Pancreas (tissue), 10 donors: Measurements from ENCODE around the gene FLNC. TPM values are rescaled to one million over a fixed set of nuclear protein-coding genes. Genes with fewer than 3 reads are reported as not detected.

Experiments used
- ATAC-seq, 4 donors: fragments of 200-7000 bp; cut with Tn5 transposase; one replicate each; pipeline versions ENCODE4 v1.8.0 to v1.9.1; 2020; ENCODE audit warnings: mild to moderate bottlenecking in 4 of 4, moderate library complexity in 4 of 4
- DNase-seq, 6 donors: peaks; one replicate each; pipeline ENCODE4 v3.0.0-alpha.2; 2020
- FAIRE-seq: peaks from 2 replicates; lab custom pipeline; 2012; peaks lifted over from hg19 to GRCh38; lab: Jason Lieb, UNC
- H3K27ac ChIP-seq, 4 donors: fragments of 200-600 bp; sonication (generic); 1 replicate in 3 of 4; 2 replicates in 1 of 4; pipeline versions ENCODE4 v1.5.0 to v1.8.0; 2020
- H3K27me3 ChIP-seq, 4 donors: fragments of 200-600 bp; one replicate each; pipeline ENCODE4 v1.8.0; 2021
- H3K36me3 ChIP-seq, 3 donors: fragments of 200-600 bp; sonication (generic) in 1 of 3; one replicate each; pipeline versions ENCODE4 v1.5.0 to v1.8.0; 2020 to 2021
- H3K4me1 ChIP-seq, 3 donors: fragments of 200-600 bp; one replicate each; pipeline ENCODE4 v1.8.0; 2021
- H3K4me3 ChIP-seq, 4 donors: fragments of 200-600 bp; sonication (generic) in 2 of 4; one replicate each; pipeline versions ENCODE4 v1.5.0 to v1.8.0; 2020 to 2021
- H3K9me3 ChIP-seq, 4 donors: fragments of 200-600 bp; one replicate each; pipeline ENCODE4 v1.8.0; 2021
- WGBS, 2 donors: extraction: QIAGEN DNeasy Blood & Tissue Kit; methylation state at CpG; one replicate each; pipeline ENCODE4 v1.1.7; 2013; 5-methylcytosine and 5-hydroxymethylcytosine counted together
- intact Hi-C, 3 donors: fragments of 100-400 bp; cut with DNase I; formaldehyde crosslinking; loops; one replicate each; pipeline versions ENCODE4 v1.11.1 to v1.14.2; 2022
- polyA plus RNA-seq, 2 donors: library from polyadenylated mRNA; stranded (reverse); fragments of 200-250 nt; gene quantifications; one replicate each; pipeline ENCODE4 v1.2.3, GENCODE V29; 2013
- total RNA-seq, 6 donors: library from RNA; stranded (reverse); fragmentation: NEBNext Ultra II Directional in 4 of 6; extraction: Animal tissue kit (Norgen Biotek cat#: 25700) in 4 of 6; gene quantifications; one replicate each; pipeline versions ENCODE4 v1.2.1 to v1.2.4, GENCODE V29; 2021 to 2023
- TF ChIP-seq, protein P1 (sequence below), 4 donors: fragments of 200-600 bp; sonication (generic) in 3 of 4; IDR thresholded peaks; one replicate each; pipeline versions ENCODE4 v1.5.0 to v1.8.0; 2021; ENCODE audit warnings: antibody characterized with exemption in 4 of 4
- donor health status: healthy with polysubstance abuse.
- donor health status: DM: no; HTN: no; CAD: no; lungs with moderate emphysema.
- donor health status: DM: no; HTN: no; CAD: no.
- donor health status: control.
- donor health status: control.
- donor health status: Bipolar disorder and iron deficiency.
- donor health status: DM: yes; HTN: yes; CAD: no.
- donor health status: DM: no; HTN: no; CAD: no.
- donor health status: DM: no; HTN: no; CAD: no.
- donor health status: DM: yes; HTN: yes; CAD: no.

Gene FLNC
- total and polyA plus RNA-seq, 8 donors, result 0.28 to 2.3 (median 1.0) TPM

DNA sequence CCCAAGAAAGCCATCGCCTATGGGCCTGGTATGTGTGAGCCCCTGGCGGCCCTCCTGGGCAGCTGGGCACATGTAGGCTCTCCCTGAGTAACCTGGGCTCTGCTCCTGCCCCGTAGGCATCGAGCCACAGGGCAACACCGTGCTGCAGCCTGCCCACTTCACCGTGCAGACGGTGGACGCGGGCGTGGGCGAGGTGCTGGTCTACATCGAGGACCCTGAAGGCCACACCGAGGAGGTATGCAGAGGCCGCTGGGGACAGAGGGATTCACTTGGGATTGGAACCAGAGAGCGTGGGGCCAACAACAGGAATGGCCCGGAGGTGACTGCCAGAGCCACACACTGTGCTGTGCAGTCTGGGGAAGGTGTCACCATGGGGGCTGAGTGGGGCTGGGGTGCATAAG, 7.3 kb downstream of the FLNC start:
- H3K27ac ChIP-seq, result no peak overlapping the region
- TF ChIP-seq, protein P1, sequence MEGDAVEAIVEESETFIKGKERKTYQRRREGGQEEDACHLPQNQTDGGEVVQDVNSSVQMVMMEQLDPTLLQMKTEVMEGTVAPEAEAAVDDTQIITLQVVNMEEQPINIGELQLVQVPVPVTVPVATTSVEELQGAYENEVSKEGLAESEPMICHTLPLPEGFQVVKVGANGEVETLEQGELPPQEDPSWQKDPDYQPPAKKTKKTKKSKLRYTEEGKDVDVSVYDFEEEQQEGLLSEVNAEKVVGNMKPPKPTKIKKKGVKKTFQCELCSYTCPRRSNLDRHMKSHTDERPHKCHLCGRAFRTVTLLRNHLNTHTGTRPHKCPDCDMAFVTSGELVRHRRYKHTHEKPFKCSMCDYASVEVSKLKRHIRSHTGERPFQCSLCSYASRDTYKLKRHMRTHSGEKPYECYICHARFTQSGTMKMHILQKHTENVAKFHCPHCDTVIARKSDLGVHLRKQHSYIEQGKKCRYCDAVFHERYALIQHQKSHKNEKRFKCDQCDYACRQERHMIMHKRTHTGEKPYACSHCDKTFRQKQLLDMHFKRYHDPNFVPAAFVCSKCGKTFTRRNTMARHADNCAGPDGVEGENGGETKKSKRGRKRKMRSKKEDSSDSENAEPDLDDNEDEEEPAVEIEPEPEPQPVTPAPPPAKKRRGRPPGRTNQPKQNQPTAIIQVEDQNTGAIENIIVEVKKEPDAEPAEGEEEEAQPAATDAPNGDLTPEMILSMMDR (IDR thresholded peaks at IDR 0.05), result no peak
- FAIRE-seq (no peak), ATAC-seq (no peak), DNase-seq (peak in 2 of 6 donors; percentile 54 to 57)
- H3K27me3 ChIP-seq, result no peaks in the 10 kb centered on the region
- H3K36me3 ChIP-seq, result no peaks in the 10 kb centered on the region
- no peaks in the 10 kb centered on the region for H3K9me3 ChIP-seq
- no peak overlapping the region for H3K4me3 ChIP-seq
- 91 to 94% methylated on average over 16 of the region's 16 CpGs for WGBS, 2 donors
- intact Hi-C loops, result no loop called here
- H3K4me1 ChIP-seq, result no peaks in the 10 kb centered on the region

DNA sequence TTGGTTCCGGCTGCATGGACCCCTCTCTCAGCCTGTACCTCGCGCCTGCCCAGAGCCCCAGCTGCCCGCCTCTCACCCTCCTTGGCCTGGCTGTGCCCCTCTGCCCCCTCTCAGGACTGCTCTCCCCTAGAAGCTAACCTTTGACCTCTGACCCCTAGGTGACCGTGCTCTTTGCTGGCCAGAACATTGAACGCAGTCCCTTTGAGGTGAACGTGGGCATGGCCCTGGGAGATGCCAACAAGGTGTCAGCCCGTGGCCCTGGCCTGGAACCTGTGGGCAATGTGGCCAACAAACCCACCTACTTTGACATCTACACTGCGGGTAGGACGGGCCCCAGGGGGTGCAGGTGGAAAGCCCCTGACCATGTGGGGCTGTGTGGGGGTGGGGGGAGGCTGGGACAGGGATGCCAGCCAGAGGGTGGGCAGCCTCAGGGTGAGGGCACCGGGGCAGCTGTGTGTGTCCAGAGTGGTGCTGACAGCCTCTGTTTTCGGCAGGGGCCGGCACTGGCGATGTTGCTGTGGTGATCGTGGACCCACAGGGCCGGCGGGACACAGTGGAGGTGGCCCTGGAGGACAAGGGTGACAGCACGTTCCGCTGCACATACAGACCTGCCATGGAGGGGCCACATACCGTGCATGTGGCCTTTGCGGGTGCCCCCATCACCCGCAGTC, 8.0 kb downstream of the FLNC start:
- intact Hi-C loops, result no loop called here
- ATAC-seq (no peak), DNase-seq (peak in 2 of 6 donors; percentile 52 to 62), FAIRE-seq (no peak)
- Histone ChIP-seq H3K9me3 (no peaks in the 10 kb centered on the region), H3K4me1 (no peaks in the 10 kb centered on the region), H3K27me3 (no peaks in the 10 kb centered on the region), H3K4me3 (no peak overlapping the region), H3K27ac (no peak overlapping the region), H3K36me3 (no peaks in the 10 kb centered on the region)
- WGBS, 2 donors, result 89 to 92% methylated on average over 22 of the region's 22 CpGs
- TF ChIP-seq, protein P1 (IDR thresholded peaks at IDR 0.05), result no peak

DNA sequence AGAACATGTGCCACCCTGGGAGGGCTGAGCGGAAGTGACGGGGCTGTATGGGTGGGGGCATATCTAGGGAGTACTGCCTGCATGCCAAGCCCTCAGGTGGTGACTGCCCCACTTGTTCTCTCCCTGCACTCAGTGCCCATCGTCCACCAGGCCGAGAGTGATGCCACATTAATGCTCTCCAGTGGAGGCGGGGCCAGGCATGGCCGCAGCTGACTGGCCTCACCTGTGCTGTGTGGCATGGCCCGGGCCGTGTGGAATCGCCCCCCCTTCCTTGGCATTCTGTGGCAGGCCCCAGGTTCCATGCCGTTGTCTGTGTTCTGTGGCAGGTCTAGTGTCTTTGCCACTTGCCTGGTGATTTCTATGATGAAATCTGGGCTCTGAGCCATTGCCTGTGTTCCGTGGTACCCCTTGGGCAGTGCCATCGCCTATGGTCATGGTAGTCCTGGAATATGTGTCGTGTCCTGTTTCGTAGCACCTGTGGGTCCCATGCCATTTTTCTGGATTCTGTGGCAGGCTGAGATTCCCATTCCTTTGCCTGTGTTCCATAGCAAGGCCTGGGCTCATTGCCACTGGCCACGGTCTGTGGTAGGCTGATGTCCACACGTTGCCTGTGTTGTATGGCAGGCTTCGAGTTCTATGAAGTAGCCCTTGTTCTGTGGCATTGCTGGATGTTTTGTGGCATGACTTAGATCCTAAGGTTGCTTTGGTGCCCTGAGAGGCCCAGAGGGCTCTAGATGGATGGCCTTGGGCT, 8.9 kb downstream of the FLNC start:
- FAIRE-seq, result no peak
- H3K27ac ChIP-seq, result no peak overlapping the region
- no peaks in the 10 kb centered on the region for H3K27me3 ChIP-seq
- no peaks in the 10 kb centered on the region for H3K4me1 ChIP-seq
- no peak for ATAC-seq
- DNase-seq, result peak in 2 of 6 donors; percentile 47 to 63
- no peaks in the 10 kb centered on the region for H3K36me3 ChIP-seq
- H3K4me3 ChIP-seq, result no peak overlapping the region
- 83 to 90% methylated on average over 17 of the region's 17 CpGs for WGBS, 2 donors
- TF ChIP-seq, protein P1 (IDR thresholded peaks at IDR 0.05), result no peak
- no peaks in the 10 kb centered on the region for H3K9me3 ChIP-seq
- intact Hi-C loops, result no loop called here

DNA sequence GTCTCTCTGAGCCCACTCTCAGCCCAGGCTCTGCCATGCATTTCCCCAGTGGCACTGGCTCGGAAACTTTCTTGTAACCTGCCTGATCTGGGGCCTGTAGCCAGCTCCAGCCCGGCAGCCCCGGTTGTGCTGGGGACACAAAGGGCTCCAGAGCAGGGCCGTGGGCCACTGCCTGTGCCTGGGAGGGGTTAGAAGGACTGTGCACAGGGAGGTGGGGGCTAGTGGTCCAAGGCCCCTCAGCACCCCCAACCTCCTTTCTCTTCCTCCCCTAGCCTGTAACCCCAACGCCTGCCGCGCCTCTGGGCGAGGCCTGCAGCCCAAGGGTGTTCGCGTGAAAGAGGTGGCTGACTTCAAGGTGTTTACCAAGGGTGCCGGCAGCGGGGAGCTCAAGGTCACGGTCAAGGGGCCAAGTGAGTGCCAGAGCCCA, 9.6 kb downstream of the FLNC start:
- TF ChIP-seq, protein P1 (IDR thresholded peaks at IDR 0.05), result no peak
- ATAC-seq, result no peak
- no peak overlapping the region for H3K27ac ChIP-seq
- intact Hi-C loops, result no loop called here
- no peaks in the 10 kb centered on the region for H3K4me1 ChIP-seq
- no peaks in the 10 kb centered on the region for H3K9me3 ChIP-seq
- H3K36me3 ChIP-seq, result no peaks in the 10 kb centered on the region
- 72 to 74% methylated on average over 10 to 13 of the region's 13 CpGs for WGBS, 2 donors
- H3K27me3 ChIP-seq, result no peaks in the 10 kb centered on the region
- no peak for FAIRE-seq
- no peak overlapping the region for H3K4me3 ChIP-seq
- DNase-seq, result peak in 2 of 6 donors; percentile 46 to 53
